ENCODE results near the gene MRPL1.

Gene MRPL1

DNA sequence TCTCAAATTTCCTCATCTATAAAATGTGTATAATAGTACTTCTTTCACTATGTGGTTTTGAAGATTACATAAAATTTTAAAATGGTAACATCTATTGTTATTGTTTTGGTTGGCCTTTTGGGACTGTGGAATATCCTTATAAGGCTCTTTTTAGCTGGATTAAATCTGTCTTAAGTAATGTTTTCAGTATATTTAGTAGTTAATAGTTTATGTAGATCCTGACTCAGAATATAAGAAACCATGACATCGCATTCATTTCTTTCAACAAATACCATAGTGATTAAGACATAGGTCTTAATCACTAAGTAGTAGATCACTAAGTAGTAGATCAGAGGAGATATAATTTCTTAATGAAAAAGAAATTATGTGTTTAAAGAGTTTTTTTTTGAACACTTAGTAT lies 48.5 kb downstream of the MRPL1 start:
- Histone ChIP-seq H3K4me3 (IDR thresholded peaks at IDR 0.05; ENCODE audit: insufficient read depth, low read depth, low read length) (no peak overlapping the region), H3K4me1 (ENCODE audit: low read depth, poor library complexity, severe bottlenecking) (no peaks in the 10 kb centered on the region), H3K27ac (no peak overlapping the region), H2AFZ (ENCODE audit: low read depth) (no peak overlapping the region), H3K9ac (no peak overlapping the region), H3K27me3 (ENCODE audit: insufficient read depth, low read depth) (no peaks in the 10 kb centered on the region), H4K20me1 (ENCODE audit: insufficient read depth) (no peaks in the 10 kb centered on the region), H3K4me2 (no peak overlapping the region), H3K36me3 (ENCODE audit: insufficient read depth) (no peaks in the 10 kb centered on the region; the same call in 1 of the 2 replicates), H3K79me2 (ENCODE audit: insufficient read depth, low read depth) (no peaks in the 10 kb centered on the region)
- TF ChIP-seq, protein P1, sequence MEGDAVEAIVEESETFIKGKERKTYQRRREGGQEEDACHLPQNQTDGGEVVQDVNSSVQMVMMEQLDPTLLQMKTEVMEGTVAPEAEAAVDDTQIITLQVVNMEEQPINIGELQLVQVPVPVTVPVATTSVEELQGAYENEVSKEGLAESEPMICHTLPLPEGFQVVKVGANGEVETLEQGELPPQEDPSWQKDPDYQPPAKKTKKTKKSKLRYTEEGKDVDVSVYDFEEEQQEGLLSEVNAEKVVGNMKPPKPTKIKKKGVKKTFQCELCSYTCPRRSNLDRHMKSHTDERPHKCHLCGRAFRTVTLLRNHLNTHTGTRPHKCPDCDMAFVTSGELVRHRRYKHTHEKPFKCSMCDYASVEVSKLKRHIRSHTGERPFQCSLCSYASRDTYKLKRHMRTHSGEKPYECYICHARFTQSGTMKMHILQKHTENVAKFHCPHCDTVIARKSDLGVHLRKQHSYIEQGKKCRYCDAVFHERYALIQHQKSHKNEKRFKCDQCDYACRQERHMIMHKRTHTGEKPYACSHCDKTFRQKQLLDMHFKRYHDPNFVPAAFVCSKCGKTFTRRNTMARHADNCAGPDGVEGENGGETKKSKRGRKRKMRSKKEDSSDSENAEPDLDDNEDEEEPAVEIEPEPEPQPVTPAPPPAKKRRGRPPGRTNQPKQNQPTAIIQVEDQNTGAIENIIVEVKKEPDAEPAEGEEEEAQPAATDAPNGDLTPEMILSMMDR (conservative IDR thresholded peaks at IDR 0.05; ENCODE audit: low read depth, low read length), result no peak

DNA sequence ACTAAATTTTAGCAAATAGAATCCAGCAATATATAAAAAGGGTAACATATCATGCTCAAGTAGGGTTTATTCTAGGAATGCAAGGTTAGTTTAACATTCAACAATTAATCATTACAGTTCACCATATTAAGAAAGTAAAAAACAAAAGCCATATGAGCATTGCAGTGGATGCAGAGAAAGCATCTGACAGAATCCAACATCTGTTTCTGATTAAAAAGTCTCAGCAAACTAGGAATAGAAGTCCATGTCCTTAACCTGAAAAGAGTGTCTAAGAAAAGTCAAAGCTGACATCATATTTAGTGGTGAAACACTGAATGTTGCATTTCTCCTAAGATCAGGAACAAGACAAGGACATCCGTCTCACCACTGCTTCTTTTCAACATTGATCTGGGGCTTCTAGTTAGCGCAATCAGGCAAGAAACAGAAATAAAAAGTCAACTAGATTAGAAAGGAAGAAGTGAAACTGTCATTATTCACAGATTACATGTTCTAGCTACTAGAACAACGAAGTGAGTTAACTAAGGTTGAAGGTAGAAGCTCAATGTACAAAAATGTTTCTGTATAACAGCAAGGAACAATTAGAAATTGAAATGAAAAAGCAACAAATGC lies 49.3 kb downstream of the MRPL1 start:
- Histone ChIP-seq H3K9ac (no peak overlapping the region), H3K4me2 (no peak overlapping the region)

DNA sequence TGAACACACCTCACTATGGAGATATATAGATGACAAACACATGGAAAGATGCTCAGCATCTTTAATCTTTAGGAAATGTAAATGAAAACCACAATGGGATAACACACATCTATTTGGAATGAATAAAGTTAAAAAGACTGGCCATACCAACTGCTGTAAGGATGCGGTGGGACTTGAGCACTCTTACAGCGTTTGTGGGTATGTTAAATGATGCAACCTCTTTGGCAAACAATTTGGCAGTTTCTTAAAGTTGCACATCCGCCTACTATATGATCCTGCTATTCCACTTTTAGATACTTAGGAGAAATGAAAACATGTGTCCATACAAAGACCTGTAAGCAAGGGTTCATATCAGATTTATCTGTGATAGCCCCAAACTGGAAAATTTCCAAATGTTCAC lies 50.7 kb downstream of the MRPL1 start:
- no peaks in the 10 kb centered on the region for H4K20me1 ChIP-seq (ENCODE audit: insufficient read depth)
- no peak overlapping the region for H3K4me2 ChIP-seq
- H3K79me2 ChIP-seq (ENCODE audit: insufficient read depth, low read depth), result no peaks in the 10 kb centered on the region; the same call in 1 of the 2 replicates
- no peak overlapping the region for H3K27ac ChIP-seq
- peaks cover 7% of the 10 kb centered on the region for H3K4me1 ChIP-seq (ENCODE audit: low read depth, poor library complexity, severe bottlenecking)
- H3K4me3 ChIP-seq (IDR thresholded peaks at IDR 0.05; ENCODE audit: insufficient read depth, low read depth, low read length), result no peak overlapping the region
- no peaks in the 10 kb centered on the region; the same call in 1 of the 2 replicates for H3K36me3 ChIP-seq (ENCODE audit: insufficient read depth)
- H3K27me3 ChIP-seq (ENCODE audit: insufficient read depth, low read depth), result no peaks in the 10 kb centered on the region
- no peak overlapping the region for H3K9ac ChIP-seq
- H2AFZ ChIP-seq (ENCODE audit: low read depth), result no peak overlapping the region
- TF ChIP-seq, protein P1 (conservative IDR thresholded peaks at IDR 0.05; ENCODE audit: low read depth, low read length), result no peak

More for the DNA sequence above, 49.3 kb downstream of the MRPL1 start:
- Histone ChIP-seq H3K36me3 (ENCODE audit: insufficient read depth) (no peaks in the 10 kb centered on the region; the same call in 1 of the 2 replicates), H3K27ac (no peak overlapping the region), H2AFZ (ENCODE audit: low read depth) (no peak overlapping the region), H3K79me2 (ENCODE audit: insufficient read depth, low read depth) (no peaks in the 10 kb centered on the region), H3K27me3 (ENCODE audit: insufficient read depth, low read depth) (no peaks in the 10 kb centered on the region), H3K4me1 (ENCODE audit: low read depth, poor library complexity, severe bottlenecking) (no peaks in the 10 kb centered on the region), H3K4me3 (IDR thresholded peaks at IDR 0.05; ENCODE audit: insufficient read depth, low read depth, low read length) (no peak overlapping the region), H4K20me1 (ENCODE audit: insufficient read depth) (no peaks in the 10 kb centered on the region)
- TF ChIP-seq, protein P1 (conservative IDR thresholded peaks at IDR 0.05; ENCODE audit: low read depth, low read length), result no peak

DNA sequence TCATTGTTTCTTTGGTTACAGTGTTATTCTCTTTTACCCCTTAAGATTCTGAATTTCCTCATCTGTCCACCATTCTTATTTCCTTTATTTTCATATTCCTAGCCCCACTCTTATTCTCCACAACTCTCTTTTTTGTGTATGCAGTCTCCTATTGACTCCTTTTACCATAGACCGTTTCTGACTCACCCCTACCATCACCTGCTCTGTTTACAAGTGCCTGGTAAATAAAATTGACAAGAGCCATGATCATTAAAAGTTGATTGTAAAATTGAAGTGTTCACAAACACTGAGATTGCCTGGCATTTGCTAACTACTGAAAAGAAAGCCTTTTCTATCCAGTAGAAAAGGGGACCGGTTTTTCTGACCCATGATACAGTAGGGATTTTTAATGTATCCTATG lies 54.4 kb downstream of the MRPL1 start:
- Histone ChIP-seq H3K4me3 (IDR thresholded peaks at IDR 0.05; ENCODE audit: insufficient read depth, low read depth, low read length) (no peak overlapping the region), H3K4me2 (no peak overlapping the region), H2AFZ (ENCODE audit: low read depth) (no peak overlapping the region), H3K4me1 (ENCODE audit: low read depth, poor library complexity, severe bottlenecking) (peaks cover 7% of the 10 kb centered on the region), H3K27me3 (ENCODE audit: insufficient read depth, low read depth) (no peaks in the 10 kb centered on the region), H3K36me3 (ENCODE audit: insufficient read depth) (no peaks in the 10 kb centered on the region), H3K79me2 (ENCODE audit: insufficient read depth, low read depth) (no peaks in the 10 kb centered on the region; the same call in 1 of the 2 replicates), H3K27ac (no peak overlapping the region), H3K9ac (no peak overlapping the region), H4K20me1 (ENCODE audit: insufficient read depth) (no peaks in the 10 kb centered on the region)
- TF ChIP-seq, protein P1 (conservative IDR thresholded peaks at IDR 0.05; ENCODE audit: low read depth, low read length), result no peak
